HL-60 (cell line): ENCODE data around the gene HHAT.

Experiments
- DNase-seq, 2 experiments: peaks; one replicate each; pipeline ENCODE4 v3.0.0-alpha.2; 2010 to 2020; ENCODE audit warnings: low read depth in 1 of 2, low spot score in 1 of 2
- H3K27ac ChIP-seq: fragments of 250-450 bp; sonication (Bioruptor Pico); replicated peaks from 2 replicates; pipeline ENCODE4 v1.5.1; 2020; ENCODE audit warnings: mild to moderate bottlenecking, moderate library complexity
- H3K27me3 ChIP-seq: fragments of 250-450 bp; sonication (Bioruptor Pico); 2 replicates; pipeline ENCODE4 v1.5.1; 2021; ENCODE audit warnings: mild to moderate bottlenecking, moderate library complexity; ENCODE audit not compliant: insufficient read depth, poor library complexity, severe bottlenecking
- H3K4me3 ChIP-seq: replicated peaks from 2 replicates; pipeline ENCODE4 v1.5.1; 2011; ENCODE audit warnings: mild to moderate bottlenecking, control low read depth, low read length; ENCODE audit not compliant: insufficient read depth
- GABPA ChIP-seq: IDR thresholded peaks from 2 replicates; pipeline ENCODE4 v1.6.1; 2012; ENCODE audit warnings: low read depth
- POLR2AphosphoS5 ChIP-seq: IDR thresholded peaks from 2 replicates; pipeline ENCODE4 v1.6.1; 2012; ENCODE audit warnings: low read depth
- SPI1 ChIP-seq: IDR thresholded peaks from 2 replicates; pipeline ENCODE4 v1.6.1; 2012; ENCODE audit warnings: low read depth, mild to moderate bottlenecking, borderline replicate concordance
- TF ChIP-seq, protein P1 (sequence below): IDR thresholded peaks from 2 replicates; pipeline ENCODE4 v1.6.1; 2012; ENCODE audit warnings: low read depth; ENCODE audit not compliant: insufficient replicate concordance
- TF ChIP-seq, protein P2 (sequence below): IDR thresholded peaks from one replicate; pipeline ENCODE4 v1.5.1; 2011; ENCODE audit warnings: low read length, control low read depth, inconsistent platforms; ENCODE audit not compliant: insufficient read depth

HHAT gene

DNA sequence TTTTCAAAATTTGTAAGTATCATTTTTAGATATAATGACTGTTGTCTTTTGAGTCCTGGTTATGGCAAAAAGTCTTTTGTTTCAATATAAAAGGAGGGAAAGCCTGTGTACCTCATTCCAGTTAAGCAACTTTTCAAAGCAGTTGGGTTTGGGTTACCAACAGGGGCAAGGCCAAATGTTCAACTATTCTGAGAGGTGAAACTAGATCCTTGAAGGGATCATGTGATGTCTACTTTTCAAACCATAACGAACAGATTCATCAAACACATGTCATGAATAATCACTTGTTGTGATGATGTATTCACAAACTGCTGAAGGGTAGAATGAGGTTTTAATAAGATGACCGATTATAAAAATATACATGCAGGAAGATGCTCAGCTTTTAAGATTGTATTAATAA, 171.3 kb downstream of the HHAT start:
- Histone ChIP-seq H3K27me3 (no peaks in the 10 kb centered on the region), H3K27ac (no peak overlapping the region), H3K4me3 (no peak overlapping the region)
- DNase-seq, result no peak
- TF ChIP-seq, protein P1, sequence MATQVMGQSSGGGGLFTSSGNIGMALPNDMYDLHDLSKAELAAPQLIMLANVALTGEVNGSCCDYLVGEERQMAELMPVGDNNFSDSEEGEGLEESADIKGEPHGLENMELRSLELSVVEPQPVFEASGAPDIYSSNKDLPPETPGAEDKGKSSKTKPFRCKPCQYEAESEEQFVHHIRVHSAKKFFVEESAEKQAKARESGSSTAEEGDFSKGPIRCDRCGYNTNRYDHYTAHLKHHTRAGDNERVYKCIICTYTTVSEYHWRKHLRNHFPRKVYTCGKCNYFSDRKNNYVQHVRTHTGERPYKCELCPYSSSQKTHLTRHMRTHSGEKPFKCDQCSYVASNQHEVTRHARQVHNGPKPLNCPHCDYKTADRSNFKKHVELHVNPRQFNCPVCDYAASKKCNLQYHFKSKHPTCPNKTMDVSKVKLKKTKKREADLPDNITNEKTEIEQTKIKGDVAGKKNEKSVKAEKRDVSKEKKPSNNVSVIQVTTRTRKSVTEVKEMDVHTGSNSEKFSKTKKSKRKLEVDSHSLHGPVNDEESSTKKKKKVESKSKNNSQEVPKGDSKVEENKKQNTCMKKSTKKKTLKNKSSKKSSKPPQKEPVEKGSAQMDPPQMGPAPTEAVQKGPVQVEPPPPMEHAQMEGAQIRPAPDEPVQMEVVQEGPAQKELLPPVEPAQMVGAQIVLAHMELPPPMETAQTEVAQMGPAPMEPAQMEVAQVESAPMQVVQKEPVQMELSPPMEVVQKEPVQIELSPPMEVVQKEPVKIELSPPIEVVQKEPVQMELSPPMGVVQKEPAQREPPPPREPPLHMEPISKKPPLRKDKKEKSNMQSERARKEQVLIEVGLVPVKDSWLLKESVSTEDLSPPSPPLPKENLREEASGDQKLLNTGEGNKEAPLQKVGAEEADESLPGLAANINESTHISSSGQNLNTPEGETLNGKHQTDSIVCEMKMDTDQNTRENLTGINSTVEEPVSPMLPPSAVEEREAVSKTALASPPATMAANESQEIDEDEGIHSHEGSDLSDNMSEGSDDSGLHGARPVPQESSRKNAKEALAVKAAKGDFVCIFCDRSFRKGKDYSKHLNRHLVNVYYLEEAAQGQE, result no peak
- TF ChIP-seq, protein P2, sequence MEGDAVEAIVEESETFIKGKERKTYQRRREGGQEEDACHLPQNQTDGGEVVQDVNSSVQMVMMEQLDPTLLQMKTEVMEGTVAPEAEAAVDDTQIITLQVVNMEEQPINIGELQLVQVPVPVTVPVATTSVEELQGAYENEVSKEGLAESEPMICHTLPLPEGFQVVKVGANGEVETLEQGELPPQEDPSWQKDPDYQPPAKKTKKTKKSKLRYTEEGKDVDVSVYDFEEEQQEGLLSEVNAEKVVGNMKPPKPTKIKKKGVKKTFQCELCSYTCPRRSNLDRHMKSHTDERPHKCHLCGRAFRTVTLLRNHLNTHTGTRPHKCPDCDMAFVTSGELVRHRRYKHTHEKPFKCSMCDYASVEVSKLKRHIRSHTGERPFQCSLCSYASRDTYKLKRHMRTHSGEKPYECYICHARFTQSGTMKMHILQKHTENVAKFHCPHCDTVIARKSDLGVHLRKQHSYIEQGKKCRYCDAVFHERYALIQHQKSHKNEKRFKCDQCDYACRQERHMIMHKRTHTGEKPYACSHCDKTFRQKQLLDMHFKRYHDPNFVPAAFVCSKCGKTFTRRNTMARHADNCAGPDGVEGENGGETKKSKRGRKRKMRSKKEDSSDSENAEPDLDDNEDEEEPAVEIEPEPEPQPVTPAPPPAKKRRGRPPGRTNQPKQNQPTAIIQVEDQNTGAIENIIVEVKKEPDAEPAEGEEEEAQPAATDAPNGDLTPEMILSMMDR, result no peak
- TF ChIP-seq POLR2AphosphoS5, result no peak
- no peak for TF ChIP-seq GABPA
- TF ChIP-seq SPI1, result no peak

DNA sequence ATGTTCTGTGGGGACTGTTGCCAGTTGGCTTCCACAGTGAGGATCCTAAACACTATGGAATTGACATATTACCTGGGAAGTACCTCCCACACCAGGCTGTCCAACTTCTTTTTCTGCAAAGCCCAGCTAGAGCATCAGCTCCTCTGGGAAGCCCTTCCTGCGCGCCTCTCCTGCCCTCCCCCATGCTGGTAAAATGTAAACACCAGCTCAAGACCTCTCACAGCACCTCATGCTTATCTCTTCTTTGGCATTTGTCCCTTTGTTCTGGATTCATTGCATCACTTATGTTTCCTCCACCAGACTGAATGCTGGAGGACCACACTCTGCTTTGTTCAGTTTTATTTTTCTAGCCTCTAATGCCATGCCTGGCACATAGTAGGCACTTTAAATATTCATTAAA, 172.1 kb downstream of the HHAT start:
- H3K4me3 ChIP-seq, result no peak overlapping the region
- no peak overlapping the region for H3K27ac ChIP-seq
- TF ChIP-seq, protein P2, result no peak
- TF ChIP-seq GABPA (no peak), SPI1 (no peak), POLR2AphosphoS5 (no peak)
- TF ChIP-seq, protein P1, result no peak
- H3K27me3 ChIP-seq, result no peaks in the 10 kb centered on the region
- DNase-seq, result no peak

DNA sequence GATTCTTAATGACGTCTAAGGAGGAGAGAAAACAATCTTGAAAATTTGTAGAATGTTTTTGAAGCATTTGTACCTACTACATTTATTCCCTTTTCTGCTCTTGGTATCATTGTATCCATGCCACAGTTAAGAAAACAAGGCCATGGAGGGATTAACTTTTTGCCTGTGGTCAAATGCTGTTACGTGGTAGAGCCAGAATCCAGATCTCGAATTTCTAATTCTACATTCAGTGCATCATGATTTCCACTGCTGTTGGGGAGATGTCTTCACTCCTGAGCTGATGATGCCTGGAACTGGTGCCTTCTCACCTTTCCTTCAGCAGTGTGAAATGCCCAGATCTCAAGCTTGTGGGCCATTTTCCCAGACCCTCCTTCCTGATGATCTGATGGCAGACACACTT, 175.6 kb downstream of the HHAT start:
- H3K27me3 ChIP-seq, result no peaks in the 10 kb centered on the region
- DNase-seq, result no peak
- H3K4me3 ChIP-seq, result no peak overlapping the region
- H3K27ac ChIP-seq, result no peak overlapping the region
- TF ChIP-seq, protein P1, result no peak
- TF ChIP-seq POLR2AphosphoS5, result no peak
- TF ChIP-seq SPI1, result no peak
- no peak for TF ChIP-seq GABPA
- TF ChIP-seq, protein P2, result no peak
